LHCN-M2 (cell line): ENCODE measurements around the gene TBC1D1. TPM values are rescaled to one million over a fixed set of nuclear protein-coding genes. Genes with fewer than 3 reads are reported as not detected.

Experiments
- DNase-seq: peaks from one replicate; pipeline ENCODE4 v3.0.0-alpha.2; 2012; ENCODE audit warnings: low read depth
- total RNA-seq: library from RNA; depleted of rRNA; stranded (reverse); fragments of >200 nt; gene quantifications from 2 replicates; pipeline ENCODE4 v1.2.3, GENCODE V29; 2014

Gene TBC1D1
- total RNA-seq, 1 experiment from 2014 or later: 108 TPM

DNA sequence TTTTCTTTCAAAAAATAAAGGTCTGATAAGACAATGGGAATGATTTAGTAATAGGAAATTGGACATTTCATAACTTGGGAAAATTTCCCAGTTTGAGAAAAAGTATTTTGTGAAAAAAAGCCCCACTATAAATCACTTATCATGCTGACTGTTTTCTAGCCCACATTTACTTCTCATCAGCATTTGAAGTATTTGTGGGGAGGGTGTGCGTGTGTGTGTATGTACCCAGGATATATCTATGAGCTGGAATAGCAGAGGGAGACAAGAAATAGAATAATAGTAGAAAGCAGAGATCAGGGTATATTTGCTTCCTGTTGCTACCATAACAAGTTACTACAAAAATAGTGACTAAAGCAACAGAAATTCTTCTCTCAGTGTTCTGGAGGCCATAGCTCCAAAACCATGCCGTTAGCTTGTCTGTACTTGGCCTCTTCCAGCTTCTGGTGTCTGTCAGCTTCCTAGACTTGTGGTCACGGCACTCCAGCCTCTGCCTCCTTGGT is 209.1 kb downstream of the TBC1D1 start:
- peak; percentile 74 for DNase-seq

DNA sequence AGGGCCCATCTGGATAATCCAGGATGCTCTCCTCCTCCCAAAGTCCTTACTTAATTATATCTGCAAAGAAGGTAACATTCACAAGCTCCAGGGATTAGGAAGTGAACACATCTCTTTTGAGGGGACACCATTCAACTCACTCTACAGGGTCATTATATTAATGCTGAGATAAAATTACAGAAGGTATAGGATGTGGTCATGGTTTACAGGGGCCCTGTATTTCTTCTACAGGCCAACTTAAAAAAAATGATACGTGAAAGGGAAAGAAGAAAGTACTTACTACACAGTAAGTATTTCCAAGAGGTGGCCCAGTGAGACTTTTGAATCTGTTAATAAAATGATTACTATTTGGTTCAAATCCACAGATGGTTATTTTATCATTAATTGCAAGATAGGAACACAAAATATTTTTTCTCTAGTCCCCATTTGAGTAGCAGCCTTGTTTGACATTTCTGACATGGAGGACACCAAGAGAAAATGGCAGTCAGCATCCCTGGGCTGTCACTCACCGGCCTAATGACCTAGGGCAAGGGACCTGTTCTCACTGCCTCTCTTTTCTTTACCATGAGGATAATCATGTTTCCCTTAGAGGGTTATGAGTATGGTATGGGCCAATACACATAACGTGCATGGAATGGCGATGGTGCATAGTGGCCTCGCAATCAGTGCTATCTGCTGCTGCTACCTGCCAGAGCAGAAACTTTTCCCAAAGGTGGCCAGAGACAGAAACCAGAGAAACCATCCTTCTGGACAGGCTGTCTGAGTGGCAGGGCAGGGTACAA is 209.8 kb downstream of the TBC1D1 start:
- no peak for DNase-seq

DNA sequence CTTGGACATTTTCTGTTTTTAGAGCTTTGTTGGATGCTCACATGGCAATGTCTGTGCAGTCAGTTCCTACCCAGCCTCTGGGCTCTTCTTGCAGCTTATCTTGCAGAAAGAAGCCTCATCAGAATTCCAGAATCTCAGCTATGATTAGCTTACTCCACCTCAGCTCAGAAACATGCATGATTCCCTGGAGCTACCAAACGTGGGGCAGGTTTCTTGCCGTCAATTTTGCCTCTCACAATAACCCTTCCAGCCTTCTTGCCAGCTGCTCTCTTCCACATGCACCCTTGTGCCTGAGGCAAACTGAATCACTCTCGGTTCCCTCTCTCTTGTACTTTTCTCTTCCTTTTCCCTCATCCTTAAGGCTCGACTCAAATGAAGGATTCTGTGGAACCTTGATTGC is 210.7 kb downstream of the TBC1D1 start:
- no peak for DNase-seq

DNA sequence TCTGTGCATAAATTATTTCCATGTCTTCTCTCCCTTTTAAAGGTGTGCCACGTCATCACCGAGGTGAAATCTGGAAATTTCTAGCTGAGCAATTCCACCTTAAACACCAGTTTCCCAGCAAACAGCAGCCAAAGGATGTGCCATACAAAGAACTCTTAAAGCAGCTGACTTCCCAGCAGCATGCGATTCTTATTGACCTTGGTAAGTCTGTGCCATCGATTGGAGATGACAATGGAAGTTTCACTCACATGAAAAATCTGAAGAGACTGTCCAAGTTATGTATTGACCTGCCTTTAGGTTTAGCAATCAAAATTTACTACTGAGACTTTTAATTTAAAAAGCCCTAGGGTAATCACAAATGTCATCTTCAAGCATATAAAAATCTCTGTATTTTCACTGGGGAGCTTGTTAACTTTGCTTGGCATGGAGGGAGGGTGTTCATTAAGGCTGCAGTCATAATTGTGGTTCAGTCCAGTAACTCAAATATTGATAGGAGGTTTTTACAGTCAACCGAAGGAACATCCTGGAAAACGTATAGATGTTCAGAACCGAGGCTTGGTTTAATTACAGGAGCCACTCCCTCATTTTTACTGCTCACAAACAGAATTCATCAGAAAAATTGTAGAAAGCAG is 212.2 kb downstream of the TBC1D1 start:
- no peak for DNase-seq

DNA sequence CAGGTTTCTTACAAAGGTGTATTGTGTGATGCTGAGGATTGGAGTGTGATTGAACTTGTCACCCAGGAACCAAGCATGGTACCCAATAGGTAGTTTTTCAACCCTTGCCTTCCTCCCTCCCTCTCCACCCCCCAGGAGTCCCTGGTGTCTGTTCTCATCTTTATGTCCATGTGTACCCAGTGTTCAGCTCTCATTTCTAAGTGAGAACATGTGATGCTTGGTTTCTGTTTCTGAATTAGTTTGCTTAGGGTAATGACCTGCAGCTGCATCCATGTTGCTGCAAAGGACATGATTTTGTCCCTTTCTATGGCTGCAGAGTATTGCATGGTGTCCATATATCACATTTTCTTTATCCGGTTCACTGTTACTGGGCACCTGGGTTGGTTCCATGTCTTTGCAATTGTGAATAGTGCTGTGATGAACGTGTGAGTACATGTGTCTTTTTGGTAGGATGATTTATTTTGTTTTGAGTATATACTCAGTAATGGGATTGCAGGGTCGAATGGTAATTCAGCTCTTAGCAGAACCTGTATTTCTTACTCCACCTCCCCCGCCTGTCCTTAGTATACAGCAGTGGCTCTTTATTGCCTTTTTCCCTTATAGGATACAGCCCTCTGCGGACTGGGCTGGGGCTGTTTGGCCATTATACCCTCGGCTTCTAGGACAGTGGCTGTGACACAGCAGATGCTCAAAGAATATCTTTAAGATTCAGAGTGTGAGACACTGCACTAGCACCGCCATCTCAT is 214.8 kb downstream of the TBC1D1 start:
- DNase-seq: no peak

DNA sequence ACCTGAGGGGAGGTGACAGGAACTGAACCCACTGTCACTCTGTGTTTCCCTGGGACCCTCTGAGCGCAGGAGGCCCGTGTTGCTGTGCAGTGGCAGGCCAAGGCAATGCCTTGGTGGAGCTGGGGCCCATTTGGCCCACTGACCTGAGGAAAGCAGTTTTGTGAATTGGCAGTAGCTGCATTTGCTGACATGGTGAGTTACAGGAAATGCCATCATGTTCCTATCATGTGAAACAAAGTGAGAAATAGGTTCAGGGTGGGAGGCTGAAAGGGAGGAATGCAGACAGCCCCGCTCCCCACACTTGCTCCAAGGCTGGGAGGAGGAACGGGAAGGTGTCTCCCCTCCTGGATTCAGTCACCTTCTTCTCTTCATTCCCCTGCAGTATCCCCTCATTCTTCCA is 215.4 kb downstream of the TBC1D1 start:
- no peak for DNase-seq

DNA sequence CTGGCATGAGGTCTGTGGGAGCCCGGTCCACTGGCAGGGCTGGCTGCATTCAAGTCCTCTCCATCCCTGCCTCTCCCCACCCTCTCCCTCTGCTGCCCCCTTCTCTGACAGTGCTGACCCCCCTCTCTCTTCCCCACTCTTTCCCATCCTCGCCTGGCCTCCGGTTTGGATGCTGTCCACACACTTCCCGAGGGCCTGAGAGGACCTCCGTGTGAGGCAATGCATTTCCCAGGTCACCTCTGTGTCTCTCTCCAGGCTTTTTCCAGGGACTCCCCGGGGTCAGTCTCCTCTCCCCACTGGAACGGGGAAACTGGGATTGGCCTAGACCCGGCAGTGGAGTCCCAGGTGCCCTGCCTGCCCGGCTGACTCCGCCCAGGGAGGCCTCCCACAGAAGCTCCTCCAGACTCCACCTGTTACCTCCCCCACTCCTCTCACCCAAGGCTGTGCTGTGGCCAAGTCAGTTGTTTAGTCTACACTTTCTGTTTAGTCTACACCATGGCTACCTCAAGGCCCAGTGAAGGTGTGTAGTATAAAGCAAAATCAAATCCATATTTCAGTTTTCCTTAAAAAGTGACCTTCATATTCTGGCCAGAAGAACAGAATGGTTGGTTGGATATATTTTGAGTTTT is 216.1 kb downstream of the TBC1D1 start:
- no peak for DNase-seq

DNA sequence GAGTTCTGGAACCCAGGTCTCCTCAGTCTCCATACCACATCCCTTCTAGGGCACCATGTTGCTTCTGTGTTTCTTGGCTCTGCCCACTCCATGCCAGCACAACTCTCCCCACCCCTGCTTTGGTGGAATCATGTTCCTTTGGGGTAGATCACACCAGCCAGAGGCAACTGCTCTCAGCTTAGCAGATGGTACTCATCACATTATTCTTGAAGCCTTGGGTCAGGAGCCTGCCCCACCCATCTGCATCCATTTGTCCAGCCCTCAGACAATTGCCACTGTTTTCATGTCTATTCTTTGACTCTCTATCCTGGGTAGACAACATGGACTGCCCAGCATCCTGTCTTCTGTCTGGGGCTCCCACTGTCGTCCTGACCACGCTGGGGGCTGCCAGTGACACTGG is 216.9 kb downstream of the TBC1D1 start:
- DNase-seq: no peak

DNA sequence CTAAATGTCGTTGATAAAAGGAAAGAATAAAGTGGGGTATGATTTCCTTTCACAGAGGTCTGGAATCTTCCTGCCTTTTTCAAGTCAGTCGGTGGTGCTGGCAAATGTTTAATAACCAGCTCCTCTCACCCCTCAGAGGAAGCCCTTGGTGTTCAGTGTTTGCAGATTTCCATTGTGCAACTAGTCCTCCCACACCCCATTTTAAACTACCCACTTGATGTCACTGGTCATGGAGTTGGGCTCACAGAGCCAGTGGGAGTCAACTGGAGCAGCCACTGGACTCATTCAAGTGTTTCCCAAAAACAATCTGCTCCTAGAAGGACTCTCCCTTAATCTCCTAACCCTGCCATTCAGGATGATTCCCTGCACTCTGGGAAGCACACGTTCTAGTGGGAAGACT is 218.5 kb downstream of the TBC1D1 start:
- DNase-seq: no peak

DNA sequence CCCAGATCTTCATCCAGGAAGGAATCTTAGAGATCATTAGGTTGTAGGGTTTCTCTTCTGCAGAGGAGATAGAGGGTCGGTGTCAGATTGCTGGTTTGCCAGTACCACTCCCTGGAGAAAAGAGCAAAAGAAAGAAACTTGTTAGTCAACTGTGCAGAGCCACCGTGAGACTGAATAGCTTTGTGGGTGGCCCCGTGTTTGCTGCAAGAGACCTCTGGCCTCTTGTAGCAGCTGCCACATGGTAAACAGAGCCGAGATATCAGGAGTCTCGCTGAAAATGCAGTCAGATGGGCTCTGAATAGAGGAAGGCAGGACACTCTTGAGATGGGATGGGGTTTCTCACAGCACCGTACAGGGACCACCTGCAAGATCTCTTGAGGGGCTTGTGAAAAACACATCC is 219.0 kb downstream of the TBC1D1 start:
- peak; percentile 26 for DNase-seq

DNA sequence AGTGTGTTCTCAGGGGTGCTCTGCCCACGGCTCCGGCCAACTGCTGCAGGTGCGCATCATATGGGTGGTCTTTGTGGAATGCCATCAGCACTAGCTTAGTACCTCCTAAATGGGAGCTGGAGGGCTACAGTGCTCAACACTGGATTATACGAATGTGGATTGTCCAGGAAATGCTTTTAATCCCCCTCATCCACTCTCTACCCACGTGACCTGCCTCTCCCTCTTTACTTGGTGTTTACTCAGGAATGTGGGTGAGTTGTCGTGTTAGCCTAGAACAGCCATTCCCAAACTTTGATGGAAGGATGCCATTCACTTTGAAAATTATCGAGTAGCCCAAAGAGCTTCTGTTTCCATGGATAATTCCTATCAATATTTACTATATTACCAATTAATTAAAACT is 220.1 kb downstream of the TBC1D1 start:
- DNase-seq: no peak

DNA sequence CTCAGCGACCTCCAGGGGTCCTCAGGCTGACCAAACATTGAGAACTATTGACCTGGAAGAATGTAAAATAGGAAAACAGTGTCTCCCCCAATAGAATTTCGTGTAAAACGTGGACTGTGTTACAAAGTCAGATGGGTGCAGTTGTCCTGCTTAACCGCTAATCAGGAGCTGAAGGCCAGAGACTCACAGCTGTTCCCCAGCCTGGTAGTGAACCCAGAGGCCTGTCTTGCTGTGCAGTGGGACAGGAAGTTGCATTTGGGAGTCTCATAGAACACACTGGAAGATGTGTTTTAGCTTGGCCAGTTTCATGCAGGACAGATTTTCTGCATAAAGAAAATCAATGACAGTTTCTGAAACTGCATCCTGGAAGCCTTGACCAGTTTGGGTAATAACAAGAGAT is 220.8 kb downstream of the TBC1D1 start:
- peak; percentile 30 for DNase-seq

DNA sequence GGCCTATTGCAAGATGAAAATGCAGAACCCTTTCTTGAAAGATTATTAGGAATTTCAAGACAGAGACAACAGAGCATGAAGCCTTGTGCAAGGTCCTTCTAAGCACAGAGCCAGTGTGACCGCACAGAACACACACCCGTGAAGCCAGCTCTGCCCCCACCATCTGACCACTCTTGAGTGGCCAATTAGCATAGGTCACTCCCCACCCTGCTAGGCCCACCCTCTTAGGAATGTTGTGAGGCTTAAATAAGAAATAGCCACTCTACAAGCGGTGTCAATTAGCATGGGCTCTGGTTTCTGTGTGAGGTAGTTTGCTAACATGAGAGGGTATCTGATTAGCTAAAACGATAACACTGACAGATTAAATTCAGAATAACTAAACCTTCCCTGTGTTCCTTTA is 222.2 kb downstream of the TBC1D1 start:
- no peak for DNase-seq

DNA sequence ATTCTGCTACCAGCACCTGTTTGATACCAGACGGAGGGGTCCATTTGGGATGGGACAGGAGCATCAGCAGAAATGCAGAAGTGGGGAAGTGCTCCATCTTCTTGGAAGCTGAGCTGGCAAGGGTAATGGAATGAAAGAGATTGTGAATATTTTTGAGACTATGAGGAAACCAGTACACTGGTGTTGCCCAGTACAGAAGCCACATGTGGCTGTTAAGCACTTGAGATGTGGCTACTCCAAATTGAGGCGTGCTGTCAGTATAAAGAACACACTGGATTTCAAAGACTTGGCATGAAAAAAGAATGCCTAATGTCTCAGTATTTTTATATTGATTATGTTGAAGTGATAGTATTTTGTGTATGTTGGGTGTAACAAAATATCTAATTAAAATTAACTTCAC is 222.7 kb downstream of the TBC1D1 start:
- no peak for DNase-seq

DNA sequence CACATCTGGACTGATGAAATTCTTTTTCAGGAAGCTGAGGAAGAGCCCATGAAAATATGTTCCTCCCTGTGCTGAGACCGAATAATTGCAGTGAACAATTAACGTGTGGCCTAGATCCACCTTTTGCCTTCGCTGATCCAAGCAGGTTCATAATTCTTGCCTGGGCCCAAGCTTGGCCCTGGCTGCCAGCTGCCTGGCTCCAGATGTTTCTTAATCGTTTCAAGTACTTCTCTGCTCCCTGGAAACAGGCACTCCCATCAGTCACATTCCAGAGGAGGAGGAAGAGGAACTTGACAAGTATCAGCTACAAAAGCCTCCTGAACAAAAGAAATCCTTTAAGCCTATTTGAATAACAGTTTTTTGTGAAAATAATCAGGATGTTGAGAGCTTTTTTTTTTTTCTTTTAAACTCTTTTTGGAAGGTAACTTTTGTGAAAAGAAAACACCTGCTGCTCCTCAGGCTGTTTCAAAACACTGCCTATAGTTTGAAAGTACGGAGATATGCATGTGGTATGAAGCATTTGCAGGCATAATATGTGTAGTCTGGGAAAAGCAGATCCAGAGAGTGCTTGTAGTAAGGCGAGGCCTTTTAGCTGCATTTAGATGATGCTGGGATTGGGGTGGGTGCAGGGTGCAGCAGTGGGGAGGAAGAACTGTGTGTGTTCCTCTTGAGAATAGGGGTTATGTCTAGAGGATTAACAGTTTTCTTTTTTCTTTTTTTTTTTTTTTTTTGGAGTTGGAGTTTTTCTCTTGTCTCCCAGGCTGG is 223.7 kb downstream of the TBC1D1 start:
- no peak for DNase-seq

DNA sequence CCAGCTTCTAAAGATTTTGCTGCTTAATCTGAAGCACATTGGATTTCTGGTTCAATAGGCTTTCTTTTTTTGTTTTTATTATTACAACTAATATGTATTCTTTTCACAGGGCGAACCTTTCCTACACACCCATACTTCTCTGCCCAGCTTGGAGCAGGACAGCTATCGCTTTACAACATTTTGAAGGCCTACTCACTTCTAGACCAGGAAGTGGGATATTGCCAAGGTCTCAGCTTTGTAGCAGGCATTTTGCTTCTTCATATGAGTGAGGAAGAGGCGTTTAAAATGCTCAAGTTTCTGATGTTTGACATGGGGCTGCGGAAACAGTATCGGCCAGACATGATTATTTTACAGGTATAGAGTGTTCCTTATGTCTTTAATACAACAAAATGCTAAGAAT is 224.7 kb downstream of the TBC1D1 start:
- DNase-seq: no peak

DNA sequence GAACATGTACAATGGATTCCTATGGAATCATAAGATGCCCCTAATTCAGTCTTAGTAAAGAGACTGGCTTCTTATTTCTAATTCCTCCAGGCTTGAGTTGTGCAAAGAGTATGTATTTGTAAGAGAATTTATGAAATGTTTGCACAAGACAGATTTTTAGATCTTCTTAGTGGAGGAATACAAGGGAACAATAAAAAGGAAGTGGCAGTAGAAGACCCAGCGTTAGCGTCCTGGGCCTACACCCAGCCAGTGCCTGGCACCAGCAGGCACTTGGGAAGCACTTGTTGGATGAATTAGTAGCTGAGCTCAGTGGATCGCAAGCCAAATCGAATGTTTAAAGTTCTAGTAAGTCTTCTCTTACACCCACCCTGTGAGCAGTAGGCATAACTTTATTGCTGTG is 226.7 kb downstream of the TBC1D1 start:
- DNase-seq: no peak

DNA sequence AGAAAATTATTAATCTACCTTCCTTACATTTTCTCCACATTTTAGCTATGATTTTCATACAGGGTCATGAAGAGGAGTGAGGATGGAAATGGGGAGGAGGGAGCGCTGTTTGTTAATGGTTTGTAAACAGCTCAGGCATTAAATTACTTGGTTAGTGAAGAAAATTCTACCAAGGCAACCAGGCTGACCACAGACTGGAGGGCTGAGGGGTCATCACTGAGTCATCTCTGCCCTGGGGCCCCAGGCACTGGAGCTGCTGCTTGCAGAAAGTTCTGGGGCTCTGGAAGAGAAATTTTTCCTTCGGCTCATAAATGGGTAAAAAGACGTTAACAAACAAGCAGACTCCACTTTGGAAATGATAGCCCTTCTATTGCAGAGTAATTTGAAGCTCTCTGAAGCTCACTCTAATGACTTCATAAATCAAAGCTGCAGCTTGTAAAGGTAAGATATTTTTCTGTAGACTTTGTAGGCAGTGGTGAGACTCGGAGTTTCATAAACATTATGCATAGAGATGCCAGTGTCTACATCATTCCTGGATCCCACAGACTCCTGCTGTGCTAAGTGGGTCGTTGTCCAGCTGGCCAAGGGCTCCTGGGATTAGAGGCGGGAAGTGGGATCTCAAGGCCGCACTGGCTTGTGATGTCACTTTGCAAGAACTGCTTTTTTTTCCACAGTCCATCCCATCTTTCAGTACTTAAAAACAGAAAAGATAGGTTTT is 228.9 kb downstream of the TBC1D1 start:
- peak; percentile 91 for DNase-seq

DNA sequence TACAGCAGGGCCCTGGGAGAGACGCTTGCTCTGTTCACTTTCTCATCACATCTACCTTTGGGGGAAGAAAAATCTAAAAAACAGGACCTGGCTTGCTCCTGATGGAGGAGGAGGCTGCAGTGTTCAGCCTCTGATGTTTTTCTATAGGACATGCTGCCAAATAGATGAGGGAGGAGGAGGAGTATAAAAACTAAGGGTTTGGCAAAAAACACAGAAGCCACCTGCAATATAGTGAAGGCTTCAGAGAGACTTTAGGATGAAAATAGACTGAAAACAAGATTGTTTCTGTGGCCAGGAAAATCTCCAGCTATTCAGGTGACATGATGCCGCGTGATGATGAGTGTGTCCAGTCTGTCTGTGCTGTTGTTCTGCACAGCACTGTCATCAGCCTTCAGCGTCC is 229.9 kb downstream of the TBC1D1 start:
- no peak for DNase-seq

DNA sequence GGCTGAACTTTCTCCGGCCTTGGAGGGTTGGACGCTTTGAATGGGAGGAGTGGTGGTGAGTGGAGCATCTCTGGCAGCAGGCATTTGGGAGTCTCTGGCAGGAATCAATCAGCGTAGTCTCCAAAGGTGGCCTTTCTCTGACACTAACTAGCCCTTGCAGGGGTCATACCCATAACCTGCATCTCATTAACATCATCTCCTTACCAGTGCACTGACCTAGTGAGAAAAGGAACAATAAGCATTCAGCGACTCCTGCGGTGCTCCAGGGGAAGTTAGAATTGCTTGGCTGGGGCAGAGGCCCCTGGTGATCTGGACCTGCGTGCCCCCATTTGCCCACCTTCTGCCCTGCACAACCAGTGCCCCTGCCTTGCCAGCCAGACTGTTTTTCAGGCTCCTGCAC is 231.2 kb downstream of the TBC1D1 start:
- DNase-seq: no peak

DNA sequence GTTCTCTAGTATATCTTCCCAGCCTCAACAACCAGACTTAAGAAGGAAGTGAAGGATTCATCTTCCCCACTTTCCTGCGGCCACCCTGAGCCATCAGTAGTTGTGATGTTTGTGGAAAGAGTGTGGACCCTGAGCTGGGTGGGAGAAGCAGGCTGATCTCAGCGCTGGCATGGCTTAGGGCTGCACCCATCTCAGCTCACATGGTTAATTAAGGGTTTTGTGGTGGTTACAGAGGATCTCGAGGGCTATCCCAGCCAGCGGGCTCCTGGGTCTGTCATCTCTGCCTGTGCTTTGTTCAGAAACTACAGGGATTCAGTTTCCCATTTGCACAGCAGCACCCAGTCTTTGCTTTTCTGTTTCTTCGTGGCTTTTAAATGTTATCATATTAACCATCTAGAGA is 232.7 kb downstream of the TBC1D1 start:
- DNase-seq: no peak
